ENCODE results near the gene ADAMTS12.

The ADAMTS12 gene

GRCh38 chr5:33843579-33843978 lies 48.2 kb downstream of the ADAMTS12 start:
- Histone ChIP-seq H2BK120ac (ENCODE audit: low read depth, low read length) (no peak overlapping the region), H3K4me2 (ENCODE audit: low read length, poor library complexity, severe bottlenecking) (no peak overlapping the region), H2AK5ac (ENCODE audit: low read length, severe bottlenecking) (no peak overlapping the region), H3K4ac (ENCODE audit: low read depth in 1 of 2, low read length in 2 of 2) (no peak overlapping the region), H3K14ac (ENCODE audit: low read length in 2 of 2) (no peak overlapping the region), H3K4me3 (ENCODE audit: insufficient read depth in 1 of 2, low read depth in 1 of 2, low read length in 2 of 2) (no peak overlapping the region), H4K8ac (ENCODE audit: low read length) (peak overlapping the region; percentile 46), H3K23ac (ENCODE audit: low read length in 2 of 2) (no peak overlapping the region), H2BK15ac (ENCODE audit: low read depth, poor library complexity, severe bottlenecking) (no peak overlapping the region), H3K79me1 (replicated peaks; ENCODE audit: low read length, poor library complexity, severe bottlenecking) (peaks cover 19% of the 10 kb centered on the region), H3K9ac (ENCODE audit: low read length) (no peak overlapping the region), H3K36me3 (ENCODE audit: control insufficient read depth in 1 of 2, insufficient read depth in 2 of 2, low read depth in 1 of 2, low read length in 2 of 2) (peaks cover 0 to 7% of the 10 kb centered on the region in 2 experiments), H2BK5ac (ENCODE audit: low read depth, low read length, poor library complexity, severe bottlenecking) (no peak overlapping the region), H2BK12ac (ENCODE audit: low read length in 2 of 2) (no peak overlapping the region), H3K4me1 (ENCODE audit: control insufficient read depth, insufficient read depth, low read depth, low read length) (peaks cover 9% of the 10 kb centered on the region), H3K27ac (ENCODE audit: low read length, poor library complexity, severe bottlenecking) (no peak overlapping the region), H4K91ac (ENCODE audit: low read length) (no peak overlapping the region), H3K9me3 (ENCODE audit: control insufficient read depth, low read length) (no peaks in the 10 kb centered on the region), H2AFZ (ENCODE audit: low read depth, low read length) (no peak overlapping the region), H3K27me3 (ENCODE audit: control insufficient read depth in 1 of 2, insufficient read depth in 1 of 2, low read length in 2 of 2) (no peaks in the 10 kb centered on the region), H3K18ac (ENCODE audit: low read depth in 1 of 2, low read length in 2 of 2) (no peak overlapping the region)
- peak; percentile 73 for DNase-seq
- 0% methylated on average over 2 of the region's 3 CpGs for WGBS

GRCh38 chr5:33842456-33842855 lies 49.3 kb downstream of the ADAMTS12 start:
- no peak overlapping the region for H3K4me3 ChIP-seq (ENCODE audit: insufficient read depth in 1 of 2, low read depth in 1 of 2, low read length in 2 of 2)
- no peak overlapping the region for H3K27ac ChIP-seq (ENCODE audit: low read length, poor library complexity, severe bottlenecking)
- no peak overlapping the region for H4K91ac ChIP-seq (ENCODE audit: low read length)
- H3K4me1 ChIP-seq (ENCODE audit: control insufficient read depth, insufficient read depth, low read depth, low read length) = peaks cover 8% of the 10 kb centered on the region
- WGBS = 96% methylated on average over 2 of the region's 2 CpGs
- no peak overlapping the region for H2AFZ ChIP-seq (ENCODE audit: low read depth, low read length)
- peak overlapping the region; percentile 52 to 77 for H3K4ac ChIP-seq (ENCODE audit: low read depth in 1 of 2, low read length in 2 of 2)
- H3K14ac ChIP-seq (ENCODE audit: low read length in 2 of 2) = no peak overlapping the region
- H3K23ac ChIP-seq (ENCODE audit: low read length in 2 of 2) = no peak overlapping the region
- DNase-seq = no peak
- H3K79me1 ChIP-seq (replicated peaks; ENCODE audit: low read length, poor library complexity, severe bottlenecking) = peaks cover 16% of the 10 kb centered on the region
- H3K27me3 ChIP-seq (ENCODE audit: control insufficient read depth in 1 of 2, insufficient read depth in 1 of 2, low read length in 2 of 2) = no peaks in the 10 kb centered on the region
- no peak overlapping the region for H2BK120ac ChIP-seq (ENCODE audit: low read depth, low read length)
- H3K18ac ChIP-seq (ENCODE audit: low read depth in 1 of 2, low read length in 2 of 2) = peak overlapping the region; percentile 8 to 54
- no peak overlapping the region for H2AK5ac ChIP-seq (ENCODE audit: low read length, severe bottlenecking)
- no peak overlapping the region for H3K4me2 ChIP-seq (ENCODE audit: low read length, poor library complexity, severe bottlenecking)
- H2BK5ac ChIP-seq (ENCODE audit: low read depth, low read length, poor library complexity, severe bottlenecking) = no peak overlapping the region
- H4K8ac ChIP-seq (ENCODE audit: low read length) = peak overlapping the region; percentile 52
- H2BK15ac ChIP-seq (ENCODE audit: low read depth, poor library complexity, severe bottlenecking) = no peak overlapping the region
- no peaks in the 10 kb centered on the region for H3K9me3 ChIP-seq (ENCODE audit: control insufficient read depth, low read length)
- peaks cover 0 to 8% of the 10 kb centered on the region in 2 experiments for H3K36me3 ChIP-seq (ENCODE audit: control insufficient read depth in 1 of 2, insufficient read depth in 2 of 2, low read depth in 1 of 2, low read length in 2 of 2)
- no peak overlapping the region for H3K9ac ChIP-seq (ENCODE audit: low read length)
- no peak overlapping the region for H2BK12ac ChIP-seq (ENCODE audit: low read length in 2 of 2)

- no peak overlapping the region for H2BK15ac ChIP-seq (ENCODE audit: low read depth, poor library complexity, severe bottlenecking)
- no peaks in the 10 kb centered on the region for H3K9me3 ChIP-seq (ENCODE audit: control insufficient read depth, low read length)
- 87% methylated on average over 5 of the region's 5 CpGs for WGBS
- no peak overlapping the region for H3K4ac ChIP-seq (ENCODE audit: low read depth in 1 of 2, low read length in 2 of 2)
- H3K27me3 ChIP-seq (ENCODE audit: control insufficient read depth in 1 of 2, insufficient read depth in 1 of 2, low read length in 2 of 2) = no peaks in the 10 kb centered on the region
- H2AFZ ChIP-seq (ENCODE audit: low read depth, low read length) = no peak overlapping the region
- H4K8ac ChIP-seq (ENCODE audit: low read length) = no peak overlapping the region
- H3K18ac ChIP-seq (ENCODE audit: low read depth in 1 of 2, low read length in 2 of 2) = peak overlapping the region in 1 of 2 experiments; percentile 76
- H4K91ac ChIP-seq (ENCODE audit: low read length) = no peak overlapping the region
- H3K23ac ChIP-seq (ENCODE audit: low read length in 2 of 2) = no peak overlapping the region
- H3K27ac ChIP-seq (ENCODE audit: low read length, poor library complexity, severe bottlenecking) = no peak overlapping the region
- no peak overlapping the region for H2AK5ac ChIP-seq (ENCODE audit: low read length, severe bottlenecking)
- no peak overlapping the region for H2BK5ac ChIP-seq (ENCODE audit: low read depth, low read length, poor library complexity, severe bottlenecking)
- H3K36me3 ChIP-seq (ENCODE audit: control insufficient read depth in 1 of 2, insufficient read depth in 2 of 2, low read depth in 1 of 2, low read length in 2 of 2) = peaks cover 0 to 8% of the 10 kb centered on the region in 2 experiments
- DNase-seq = no peak
- no peak overlapping the region for H3K4me2 ChIP-seq (ENCODE audit: low read length, poor library complexity, severe bottlenecking)
- H3K9ac ChIP-seq (ENCODE audit: low read length) = no peak overlapping the region
- H3K4me1 ChIP-seq (ENCODE audit: control insufficient read depth, insufficient read depth, low read depth, low read length) = peaks cover 8% of the 10 kb centered on the region
- no peak overlapping the region for H3K14ac ChIP-seq (ENCODE audit: low read length in 2 of 2)
- H3K4me3 ChIP-seq (ENCODE audit: insufficient read depth in 1 of 2, low read depth in 1 of 2, low read length in 2 of 2) = no peak overlapping the region
- H2BK120ac ChIP-seq (ENCODE audit: low read depth, low read length) = peak overlapping the region; percentile 54
- peaks cover 18% of the 10 kb centered on the region for H3K79me1 ChIP-seq (replicated peaks; ENCODE audit: low read length, poor library complexity, severe bottlenecking)
- peak overlapping the region in 1 of 2 experiments; percentile 63 for H2BK12ac ChIP-seq (ENCODE audit: low read length in 2 of 2)
Measured at GRCh38 chr5:33841891-33842290, 49.9 kb downstream of the ADAMTS12 start.

- peak overlapping the region; percentile 73 to 77 for H3K18ac ChIP-seq (ENCODE audit: low read depth in 1 of 2, low read length in 2 of 2)
- H2BK5ac ChIP-seq (ENCODE audit: low read depth, low read length, poor library complexity, severe bottlenecking) = no peak overlapping the region
- H3K4ac ChIP-seq (ENCODE audit: low read depth in 1 of 2, low read length in 2 of 2) = peak overlapping the region; percentile 13 to 16
- H3K79me1 ChIP-seq (replicated peaks; ENCODE audit: low read length, poor library complexity, severe bottlenecking) = peaks cover 21% of the 10 kb centered on the region
- peak overlapping the region; percentile 15 for H4K91ac ChIP-seq (ENCODE audit: low read length)
- H3K27me3 ChIP-seq (ENCODE audit: control insufficient read depth in 1 of 2, insufficient read depth in 1 of 2, low read length in 2 of 2) = no peaks in the 10 kb centered on the region
- H3K27ac ChIP-seq (ENCODE audit: low read length, poor library complexity, severe bottlenecking) = no peak overlapping the region
- no peak overlapping the region for H2BK15ac ChIP-seq (ENCODE audit: low read depth, poor library complexity, severe bottlenecking)
- DNase-seq = no peak
- no peak overlapping the region for H4K8ac ChIP-seq (ENCODE audit: low read length)
- no peak overlapping the region for H3K4me2 ChIP-seq (ENCODE audit: low read length, poor library complexity, severe bottlenecking)
- peaks cover 0 to 8% of the 10 kb centered on the region in 2 experiments for H3K36me3 ChIP-seq (ENCODE audit: control insufficient read depth in 1 of 2, insufficient read depth in 2 of 2, low read depth in 1 of 2, low read length in 2 of 2)
- H3K9ac ChIP-seq (ENCODE audit: low read length) = no peak overlapping the region
- peak overlapping the region; percentile 15 to 85 for H2BK12ac ChIP-seq (ENCODE audit: low read length in 2 of 2)
- H3K14ac ChIP-seq (ENCODE audit: low read length in 2 of 2) = peak overlapping the region in 1 of 2 experiments; percentile 72
- H3K4me1 ChIP-seq (ENCODE audit: control insufficient read depth, insufficient read depth, low read depth, low read length) = peaks cover 11% of the 10 kb centered on the region
- H2AFZ ChIP-seq (ENCODE audit: low read depth, low read length) = no peak overlapping the region
- no peak overlapping the region for H2BK120ac ChIP-seq (ENCODE audit: low read depth, low read length)
- H3K23ac ChIP-seq (ENCODE audit: low read length in 2 of 2) = no peak overlapping the region
- no peaks in the 10 kb centered on the region for H3K9me3 ChIP-seq (ENCODE audit: control insufficient read depth, low read length)
- no peak overlapping the region for H3K4me3 ChIP-seq (ENCODE audit: insufficient read depth in 1 of 2, low read depth in 1 of 2, low read length in 2 of 2)
- peak overlapping the region; percentile 3 for H2AK5ac ChIP-seq (ENCODE audit: low read length, severe bottlenecking)
Measured at GRCh38 chr5:33840927-33841547, 50.8 kb downstream of the ADAMTS12 start.

Measured in mesenchymal stem cell (in vitro differentiated cells and primary cell).